ENCODE data around the gene MTA3.
A peak's percentile ranks its signal among the peaks of the same experiment; 100 is the strongest.
"Not testable (repeated sequence)": the region's sequence is repeated elsewhere in the genome, so short reads cannot be mapped to it uniquely, and the experiment has no call there.

MTA3 gene

GRCh38 chr2:42614838-42615237, 46.4 kb downstream of the MTA3 start:
- no peak for DNase-seq

- no peak for DNase-seq
These were observed 49.7 kb downstream of the MTA3 start for GRCh38 chr2:42618116-42618515.

GRCh38 chr2:42618972-42619371, 50.5 kb downstream of the MTA3 start:
- peak; percentile 4 for DNase-seq

- DNase-seq = not testable (repeated sequence)
These were observed 53.2 kb downstream of the MTA3 start for GRCh38 chr2:42621626-42622025.

- DNase-seq = no peak
These were observed 54.7 kb downstream of the MTA3 start for GRCh38 chr2:42622943-42623676.

- DNase-seq = no peak
These were observed 55.6 kb downstream of the MTA3 start for GRCh38 chr2:42624047-42624446.

GRCh38 chr2:42628024-42628423, 59.6 kb downstream of the MTA3 start:
- DNase-seq = not testable (repeated sequence)

GRCh38 chr2:42636934-42637333, 68.5 kb downstream of the MTA3 start:
- DNase-seq = no peak

GRCh38 chr2:42638080-42638784, 69.8 kb downstream of the MTA3 start:
- DNase-seq = no peak

GRCh38 chr2:42639340-42640077, 71.1 kb downstream of the MTA3 start:
- DNase-seq = peak; percentile 22

- DNase-seq = no peak
These were observed 71.8 kb downstream of the MTA3 start for GRCh38 chr2:42640261-42640660.

- not testable (repeated sequence) for DNase-seq
These were observed 73.9 kb downstream of the MTA3 start for GRCh38 chr2:42642371-42642770.

- no peak for DNase-seq
These were observed 77.1 kb downstream of the MTA3 start for GRCh38 chr2:42645551-42645950.

GRCh38 chr2:42648796-42649195, 80.4 kb downstream of the MTA3 start:
- peak; percentile 93 for DNase-seq

GRCh38 chr2:42651057-42651456, 82.6 kb downstream of the MTA3 start:
- no peak for DNase-seq

GRCh38 chr2:42652086-42652485, 83.7 kb downstream of the MTA3 start:
- DNase-seq = no peak

GRCh38 chr2:42653039-42653438, 84.6 kb downstream of the MTA3 start:
- no peak for DNase-seq

GRCh38 chr2:42653908-42654445, 85.5 kb downstream of the MTA3 start:
- DNase-seq = no peak

GRCh38 chr2:42658306-42658705, 89.9 kb downstream of the MTA3 start:
- no peak for DNase-seq

GRCh38 chr2:42659609-42660008, 91.2 kb downstream of the MTA3 start:
- DNase-seq = peak; percentile 48

GRCh38 chr2:42663106-42663780, 94.8 kb downstream of the MTA3 start:
- peak; percentile 70 for DNase-seq

- DNase-seq = peak; percentile 40
These were observed 95.4 kb downstream of the MTA3 start for GRCh38 chr2:42663828-42664227.

Data from inflammatory macrophage treated with lipopolysaccharide for 4 hours (primary cell).